NCI-H446 treated with DMSO at 0.1 percent for 48 hours (cell line): Measurements from ENCODE around the gene UGT2B15.
"Not testable (repeated sequence)": the region's sequence is repeated elsewhere in the genome, so short reads cannot be mapped to it uniquely, and the experiment has no call there.

Experiments
- DNase-seq: peaks from one replicate; lab custom pipeline; 2025; lab: John Stamatoyannopoulos, UW

Gene UGT2B15

DNA sequence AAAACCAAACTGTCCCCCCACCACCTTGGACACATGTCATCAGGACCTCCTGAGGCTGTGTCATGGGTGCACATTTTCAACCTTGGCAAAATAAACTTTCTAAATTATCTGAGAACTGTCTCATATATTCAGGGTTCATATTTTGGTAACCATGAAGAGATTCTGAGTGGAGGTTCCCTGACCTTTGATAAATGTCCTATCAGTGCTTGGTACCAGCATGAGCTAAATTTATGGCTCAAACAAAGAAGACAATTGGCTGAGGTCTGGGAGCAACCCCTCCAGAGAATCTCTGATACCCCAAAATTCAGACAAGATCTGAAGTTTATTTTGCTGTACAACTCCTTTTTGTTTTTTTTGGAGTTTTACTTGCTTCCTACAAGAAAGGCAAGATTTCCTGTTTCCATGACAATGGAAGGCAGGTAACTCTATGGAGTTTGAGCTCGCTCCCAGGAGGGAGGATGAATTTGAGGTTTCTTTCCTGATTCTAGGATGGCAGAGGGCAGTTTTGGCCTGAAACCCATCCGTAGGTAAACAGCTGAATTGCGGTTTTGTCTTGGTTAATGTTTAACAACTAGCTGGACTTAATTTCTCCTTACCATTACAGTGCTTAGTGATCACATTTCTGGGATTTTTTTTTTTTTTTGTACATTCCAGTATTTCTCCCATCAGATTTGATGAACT lies 14.5 kb downstream of the UGT2B15 start:
- DNase-seq, result no peak

DNA sequence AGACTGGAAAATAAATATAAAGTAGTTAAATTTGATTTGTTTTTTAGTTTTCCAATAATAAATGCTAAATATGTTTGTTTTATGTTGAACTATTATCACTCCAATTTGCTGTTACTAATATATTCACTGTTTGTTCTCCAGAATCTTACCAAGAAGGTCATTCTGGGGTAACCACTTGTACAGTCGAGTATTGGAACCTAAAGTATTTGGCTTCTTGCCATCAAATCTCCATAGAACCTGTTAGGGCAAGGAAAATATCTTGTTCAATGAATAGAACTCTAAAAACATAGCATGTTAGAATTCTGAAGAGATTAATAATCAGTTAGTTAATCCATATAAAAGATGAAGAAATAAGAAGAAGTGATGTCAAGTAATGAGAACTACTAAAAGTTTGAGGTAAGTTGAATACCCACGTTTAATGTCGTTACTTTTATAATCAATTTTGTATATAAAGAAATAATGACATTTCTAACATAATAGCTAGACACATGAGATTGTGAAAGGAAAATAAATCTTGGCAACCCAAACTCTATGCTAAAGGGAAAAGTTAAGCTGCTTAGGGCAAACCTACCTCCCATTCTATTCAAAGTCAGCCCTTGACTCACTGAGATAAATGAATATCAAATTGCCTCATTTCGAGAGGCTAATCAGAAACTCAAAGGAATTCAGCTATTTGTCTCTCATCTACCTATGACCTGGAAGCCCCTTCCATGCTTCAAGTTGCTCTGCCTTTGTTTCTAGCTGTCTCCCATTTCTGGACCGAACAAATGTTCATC lies 15.3 kb downstream of the UGT2B15 start:
- no peak for DNase-seq

DNA sequence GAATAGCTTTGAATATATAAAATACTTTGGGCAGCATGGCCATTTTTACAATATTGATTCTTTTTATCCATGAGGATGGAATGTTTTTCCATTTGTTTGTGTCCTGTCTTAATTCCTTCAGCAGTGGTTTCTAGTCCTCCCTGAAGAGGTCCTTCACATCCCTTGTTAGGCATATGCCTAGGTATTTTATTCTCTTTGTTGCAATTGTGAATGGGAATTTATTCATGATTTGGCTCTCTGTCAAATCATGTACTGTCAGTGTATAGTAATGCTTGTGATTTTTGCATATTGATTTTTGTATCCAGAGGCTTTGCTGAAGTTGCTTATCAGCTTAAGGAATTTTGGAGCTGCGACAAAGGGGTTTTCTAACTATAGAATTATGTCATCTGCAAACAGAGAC lies 18.5 kb downstream of the UGT2B15 start:
- DNase-seq, result no peak

DNA sequence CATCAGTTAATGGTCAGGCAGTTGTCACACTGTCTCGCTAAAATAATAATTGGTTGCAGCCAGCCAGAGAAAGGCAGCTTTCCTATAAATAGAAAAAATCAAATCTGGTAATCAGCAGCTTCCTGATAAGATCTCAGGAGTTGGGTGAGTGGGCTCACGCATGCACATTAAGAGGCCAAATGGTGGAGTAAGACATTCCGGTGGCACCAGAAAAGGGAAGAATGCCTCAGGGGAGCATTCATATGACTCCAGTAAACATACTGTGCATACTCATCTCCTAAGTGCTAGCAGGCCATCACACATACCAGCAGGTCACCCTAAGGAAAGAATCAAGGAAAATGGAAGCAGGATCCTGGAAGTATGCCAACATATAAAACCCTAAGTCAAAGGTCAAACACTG lies 40.1 kb downstream of the UGT2B15 start:
- no peak for DNase-seq

DNA sequence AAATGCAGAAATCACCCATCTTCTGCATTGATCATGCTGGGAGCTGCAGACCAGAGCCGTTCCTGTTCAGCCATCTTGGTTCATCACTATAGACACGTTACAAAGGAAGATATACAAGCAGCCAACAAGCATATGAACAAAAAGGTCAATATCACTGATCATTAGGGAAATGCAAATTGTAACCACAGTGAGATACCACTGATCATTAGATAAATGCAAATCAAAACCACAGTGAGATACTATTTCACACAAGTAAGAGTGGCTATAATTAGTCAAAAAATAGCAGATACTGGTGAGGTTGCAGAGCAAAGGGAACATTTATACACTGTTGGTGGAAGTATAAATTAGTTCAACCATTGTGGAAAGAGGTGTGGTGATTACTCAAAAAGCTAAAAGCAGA lies 47.7 kb downstream of the UGT2B15 start:
- not testable (repeated sequence) for DNase-seq

DNA sequence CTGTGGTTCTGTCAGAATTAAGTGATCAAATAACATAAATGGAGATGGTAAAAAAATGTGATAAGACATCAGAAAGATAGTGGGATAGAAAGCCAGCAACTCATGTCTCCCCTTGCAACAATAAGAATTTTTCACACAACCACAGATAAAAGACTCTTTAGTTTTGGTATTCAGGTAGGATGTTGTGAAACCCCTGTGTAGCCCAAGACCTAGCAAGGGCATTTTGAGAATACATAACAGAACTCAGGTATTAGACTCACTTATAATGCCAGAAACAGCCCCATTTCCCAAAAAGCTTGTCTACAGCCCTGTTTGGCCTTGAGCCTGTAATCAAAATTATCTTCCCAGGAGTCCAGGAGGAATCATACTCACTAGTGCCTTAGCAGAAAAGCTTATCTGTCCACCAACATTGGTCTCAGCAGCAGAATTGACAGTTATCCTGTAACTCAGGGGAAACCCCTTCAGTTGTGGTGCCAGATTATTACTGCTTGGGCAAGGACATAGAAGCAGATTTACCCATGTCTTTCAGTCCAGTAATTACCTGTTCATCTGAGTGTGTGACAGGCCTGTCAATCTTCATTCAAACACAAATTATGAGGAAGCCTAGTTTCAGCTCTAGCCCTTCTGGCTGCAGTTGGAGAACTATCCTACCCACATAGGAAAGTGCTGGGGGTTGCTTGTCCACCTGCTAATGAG lies 53.3 kb downstream of the UGT2B15 start:
- no peak for DNase-seq

DNA sequence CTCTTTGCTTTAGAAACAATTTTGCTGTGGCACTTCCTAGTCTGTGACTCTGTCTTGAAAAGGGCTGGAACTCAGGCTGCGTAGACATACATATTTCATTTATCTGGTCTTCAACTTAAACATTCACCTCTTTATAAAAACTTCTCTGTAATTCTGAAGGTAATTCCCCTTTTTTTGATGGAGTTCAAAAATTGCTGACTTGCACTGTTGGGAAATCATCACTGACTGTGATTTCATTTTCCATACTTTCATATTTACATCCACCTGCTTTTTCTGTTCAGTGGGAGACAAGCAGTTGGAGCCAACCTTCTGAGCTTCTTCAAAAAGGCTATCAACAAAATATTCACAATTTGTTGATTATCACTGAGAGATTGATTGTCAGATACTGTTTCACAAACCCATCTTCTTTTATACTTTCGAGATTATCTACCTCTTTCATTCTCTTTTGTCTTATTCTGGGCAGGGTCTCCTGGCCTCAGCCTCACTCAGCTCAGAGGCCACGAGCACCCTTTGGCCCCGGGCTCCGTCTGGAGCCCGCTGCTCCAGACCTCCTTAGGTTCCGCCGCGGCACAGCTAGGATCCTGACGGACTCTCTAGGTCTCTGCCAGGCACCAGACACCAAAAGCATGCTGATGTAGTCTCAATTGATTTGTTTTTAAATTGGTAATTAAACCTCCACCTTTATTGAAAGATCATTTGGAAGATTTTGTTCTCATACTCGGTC lies 54.6 kb downstream of the UGT2B15 start:
- DNase-seq, result no peak

DNA sequence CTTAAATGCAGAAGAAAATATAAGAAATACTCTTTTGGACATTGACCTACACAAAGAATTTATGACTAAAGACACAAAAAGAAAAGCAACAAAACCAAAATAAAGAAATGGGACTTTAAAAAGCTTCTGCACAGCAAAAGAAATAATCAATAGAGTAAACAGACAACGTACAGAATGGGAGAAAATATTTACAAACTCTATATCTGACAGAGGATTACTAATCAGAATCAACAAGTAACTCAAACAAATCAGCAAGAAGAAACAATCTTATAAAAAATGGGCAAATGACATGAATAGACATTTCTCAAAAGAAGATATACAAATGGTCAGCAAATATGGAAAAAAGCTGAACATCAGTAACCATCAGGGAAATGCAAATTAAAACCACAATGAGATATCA lies 56.7 kb downstream of the UGT2B15 start:
- no peak for DNase-seq

DNA sequence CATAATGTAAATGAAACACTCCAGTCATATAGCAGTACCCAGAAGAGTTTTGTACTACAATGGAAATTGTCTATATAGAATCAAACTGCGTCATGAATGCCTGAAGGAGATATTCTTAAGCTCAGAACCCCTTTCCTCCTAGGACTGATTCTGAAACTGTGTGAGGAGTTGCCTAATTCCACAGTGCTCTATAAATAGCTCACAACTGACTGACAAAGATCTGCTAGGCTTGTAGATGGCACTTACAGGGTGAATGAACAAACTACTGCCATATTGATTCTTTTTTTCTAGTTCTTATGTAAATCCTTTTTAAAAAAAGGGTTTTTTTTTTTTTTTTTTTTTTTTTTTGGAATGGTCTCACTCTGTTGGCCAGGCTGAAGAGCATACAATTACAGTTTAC lies 64.2 kb downstream of the UGT2B15 start:
- no peak for DNase-seq

DNA sequence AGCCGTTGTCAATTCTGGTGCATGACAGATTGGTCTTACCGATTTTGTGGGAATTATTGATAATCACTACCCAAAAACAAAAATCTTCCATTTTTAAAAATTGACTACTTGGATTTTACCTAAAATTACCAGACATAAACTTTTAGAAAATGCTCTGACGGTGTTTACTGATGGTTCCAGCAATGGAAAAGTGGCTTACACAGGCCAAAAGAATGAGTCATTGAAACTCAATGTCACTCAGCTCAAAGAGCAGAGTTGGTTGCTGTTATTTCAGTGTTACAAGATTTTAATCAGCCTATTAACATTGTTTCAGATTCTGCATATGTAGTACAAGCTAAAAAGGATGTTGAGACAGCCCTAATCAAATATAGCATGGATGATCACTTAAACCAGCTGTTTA lies 71.3 kb downstream of the UGT2B15 start:
- DNase-seq, result no peak

DNA sequence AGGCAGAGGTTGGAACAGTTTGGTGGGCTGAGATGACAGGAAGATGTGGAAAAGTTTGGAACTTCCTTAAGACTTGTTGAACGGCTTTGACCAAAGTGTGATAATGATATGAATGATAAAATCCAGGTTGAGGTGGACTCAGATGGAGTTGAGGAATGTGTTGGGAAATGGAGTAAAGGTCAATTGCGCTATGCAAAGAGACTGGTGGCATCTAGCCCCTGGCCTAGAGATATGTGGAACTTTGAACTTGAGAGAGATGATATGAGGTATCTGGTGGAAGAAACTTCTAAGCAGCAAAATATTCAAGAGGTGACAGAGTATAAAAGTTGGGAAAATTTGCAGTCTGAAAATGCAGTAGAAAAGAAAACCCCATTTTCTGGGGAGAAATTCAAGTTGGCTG lies 73.0 kb downstream of the UGT2B15 start:
- no peak for DNase-seq
